Measurements from ENCODE around the gene FHL3. TPM values are rescaled to one million over a fixed set of nuclear protein-coding genes. Genes with fewer than 3 reads are reported as not detected.

The FHL3 gene
- total RNA-seq, 4 donors from 2014 or later, result 19.1 to 46.4 (median 35.1) TPM

DNA sequence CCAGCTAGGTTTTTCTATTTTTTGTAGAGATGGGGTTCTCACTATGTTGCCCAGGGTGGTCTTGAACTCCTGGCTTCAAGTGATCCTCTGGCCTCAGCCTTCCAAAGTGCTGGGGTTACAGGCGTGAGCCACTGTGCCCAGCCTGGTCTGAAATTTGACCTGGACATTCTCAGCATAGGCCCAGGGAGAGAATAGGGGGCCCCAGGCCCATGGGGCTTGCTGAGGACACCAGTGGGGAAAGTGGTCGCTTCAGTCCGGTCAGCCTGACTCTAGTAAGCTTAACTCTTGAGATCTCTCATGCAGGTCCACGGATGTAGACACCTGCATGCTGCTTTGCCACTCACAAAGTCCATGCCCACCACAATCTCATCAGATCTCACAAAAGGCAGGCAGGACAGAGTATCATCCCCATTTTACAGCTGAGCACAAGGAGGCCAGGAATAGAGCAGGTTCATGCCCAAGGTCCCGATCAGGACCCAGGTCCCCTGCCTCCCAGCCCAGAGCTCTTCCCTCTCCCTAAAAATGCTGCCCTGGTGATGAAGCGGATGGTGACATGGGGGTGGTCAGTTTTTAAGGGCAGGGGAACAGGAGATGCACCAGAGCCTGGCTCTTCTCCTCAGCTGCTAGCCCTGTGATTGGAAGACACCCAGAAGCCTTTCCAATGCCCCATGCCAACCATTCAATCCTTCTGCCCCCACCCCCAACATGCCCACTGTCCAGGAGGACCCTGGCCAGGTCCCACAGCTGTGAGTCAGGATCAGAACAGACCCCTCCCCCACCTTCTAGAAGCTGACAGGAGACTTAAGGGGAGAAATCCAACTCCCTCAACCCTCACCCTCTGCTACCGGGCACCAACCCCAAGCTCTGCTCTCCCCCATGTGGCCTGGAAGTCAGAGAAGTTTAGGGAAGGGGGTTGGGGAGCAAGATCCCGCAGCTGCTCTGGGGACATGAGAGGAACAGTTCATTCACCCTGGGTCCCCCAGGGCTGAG is 1.8 kb downstream of the FHL3 start:
- no peaks in the 10 kb centered on the region for H3K27me3 ChIP-seq
- peak overlapping the region; percentile 55 for H3K4me3 ChIP-seq
- peak overlapping the region; percentile 12 for H3K27ac ChIP-seq
- H3K9me3 ChIP-seq, result no peaks in the 10 kb centered on the region
- H3K36me3 ChIP-seq, result peaks cover 5% of the 10 kb centered on the region
- WGBS, result 60% methylated on average over 3 of the region's 8 CpGs
- H3K4me1 ChIP-seq, result peaks cover 58% of the 10 kb centered on the region
- TF ChIP-seq, protein P1, sequence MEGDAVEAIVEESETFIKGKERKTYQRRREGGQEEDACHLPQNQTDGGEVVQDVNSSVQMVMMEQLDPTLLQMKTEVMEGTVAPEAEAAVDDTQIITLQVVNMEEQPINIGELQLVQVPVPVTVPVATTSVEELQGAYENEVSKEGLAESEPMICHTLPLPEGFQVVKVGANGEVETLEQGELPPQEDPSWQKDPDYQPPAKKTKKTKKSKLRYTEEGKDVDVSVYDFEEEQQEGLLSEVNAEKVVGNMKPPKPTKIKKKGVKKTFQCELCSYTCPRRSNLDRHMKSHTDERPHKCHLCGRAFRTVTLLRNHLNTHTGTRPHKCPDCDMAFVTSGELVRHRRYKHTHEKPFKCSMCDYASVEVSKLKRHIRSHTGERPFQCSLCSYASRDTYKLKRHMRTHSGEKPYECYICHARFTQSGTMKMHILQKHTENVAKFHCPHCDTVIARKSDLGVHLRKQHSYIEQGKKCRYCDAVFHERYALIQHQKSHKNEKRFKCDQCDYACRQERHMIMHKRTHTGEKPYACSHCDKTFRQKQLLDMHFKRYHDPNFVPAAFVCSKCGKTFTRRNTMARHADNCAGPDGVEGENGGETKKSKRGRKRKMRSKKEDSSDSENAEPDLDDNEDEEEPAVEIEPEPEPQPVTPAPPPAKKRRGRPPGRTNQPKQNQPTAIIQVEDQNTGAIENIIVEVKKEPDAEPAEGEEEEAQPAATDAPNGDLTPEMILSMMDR (IDR thresholded peaks at IDR 0.05), result no peak
- TF ChIP-seq EP300 (IDR thresholded peaks at IDR 0.05) (no peak), POLR2A (IDR thresholded peaks at IDR 0.05) (no peak), POLR2AphosphoS5 (IDR thresholded peaks at IDR 0.05) (no peak)
- peak in 1 of 2 donors; percentile 61 for DNase-seq (ENCODE audit: low spot score in 2 of 2)

DNA sequence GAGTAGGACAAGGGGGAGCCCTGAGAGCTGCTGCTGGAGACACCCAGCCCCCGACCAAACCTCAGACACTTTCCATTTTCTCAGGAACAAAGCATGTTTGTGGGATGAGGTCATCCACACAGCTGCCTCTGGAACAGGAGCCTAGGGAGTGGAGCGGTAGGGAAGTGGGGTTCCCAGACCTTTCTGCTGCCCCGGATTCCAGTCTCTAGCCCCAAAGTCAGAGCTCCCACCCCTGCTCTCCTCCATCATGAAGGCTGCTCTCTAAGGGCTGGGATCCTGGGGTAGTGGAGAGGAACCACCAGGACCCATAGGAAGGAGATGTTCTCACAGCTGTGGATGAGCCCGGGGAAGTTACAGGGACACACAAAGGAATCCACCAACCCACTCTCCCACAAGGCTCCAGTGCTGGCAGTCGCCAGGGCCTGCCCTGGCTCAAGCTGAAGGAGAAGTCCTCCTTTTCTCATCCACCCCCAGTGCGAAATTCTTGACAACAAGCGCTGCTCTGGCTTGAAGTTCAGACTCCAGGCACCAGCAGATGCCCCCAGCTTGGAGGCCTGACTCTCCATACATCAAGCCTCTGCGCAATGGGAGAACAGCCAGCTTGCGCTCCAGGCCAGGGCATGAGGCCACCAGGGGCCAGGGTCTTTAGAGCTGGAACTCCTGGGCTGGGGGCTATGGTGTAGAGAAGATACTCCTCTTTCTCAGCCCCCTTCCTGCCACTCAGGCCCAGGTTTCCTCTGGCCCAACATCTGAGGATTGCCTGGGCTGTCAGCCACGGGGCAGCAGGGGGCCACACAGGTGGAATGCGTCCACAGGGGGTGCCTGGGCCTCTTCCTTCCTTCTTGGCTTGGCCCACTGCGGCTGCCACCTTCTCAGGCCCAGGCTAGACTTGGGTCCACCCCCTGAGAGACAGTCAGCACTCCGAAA is 4.5 kb downstream of the FHL3 start:
- peaks cover 15% of the 10 kb centered on the region for H3K36me3 ChIP-seq
- H3K9me3 ChIP-seq, result no peaks in the 10 kb centered on the region
- no peak for DNase-seq (ENCODE audit: low spot score in 2 of 2)
- peak overlapping the region; percentile 0 for H3K4me3 ChIP-seq
- no peaks in the 10 kb centered on the region for H3K27me3 ChIP-seq
- WGBS, result 43% methylated on average over 13 of the region's 13 CpGs
- H3K27ac ChIP-seq, result peak overlapping the region; percentile 86
- no peak for TF ChIP-seq EP300 (IDR thresholded peaks at IDR 0.05)
- TF ChIP-seq, protein P1 (IDR thresholded peaks at IDR 0.05), result no peak
- H3K4me1 ChIP-seq, result peaks cover 75% of the 10 kb centered on the region

DNA sequence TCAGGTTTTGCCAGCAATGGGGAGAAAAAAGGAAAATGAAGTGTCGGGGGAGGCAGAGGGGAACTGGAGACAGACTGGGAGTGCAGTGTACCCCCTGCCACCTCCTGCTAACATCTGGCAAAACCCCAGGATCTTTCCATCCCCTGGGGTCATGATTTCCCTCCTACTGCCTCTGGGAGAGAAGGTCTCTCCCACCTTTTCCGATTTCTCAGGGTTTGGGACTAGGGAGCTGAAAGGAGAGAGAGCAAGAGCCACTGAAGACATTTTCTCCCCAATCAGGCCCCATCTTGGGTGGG is 5.1 kb downstream of the FHL3 start:
- H3K27ac ChIP-seq, result peak overlapping the region; percentile 86
- H3K27me3 ChIP-seq, result no peaks in the 10 kb centered on the region
- H3K4me3 ChIP-seq, result peak overlapping the region; percentile 0
- H3K4me1 ChIP-seq, result peaks cover 76% of the 10 kb centered on the region
- peaks cover 15% of the 10 kb centered on the region for H3K36me3 ChIP-seq
- WGBS, result 62% methylated on average over 2 of the region's 2 CpGs
- H3K9me3 ChIP-seq, result no peaks in the 10 kb centered on the region
- DNase-seq (ENCODE audit: low spot score in 2 of 2), result no peak
- TF ChIP-seq EP300 (IDR thresholded peaks at IDR 0.05) (no peak), POLR2A (IDR thresholded peaks at IDR 0.05) (no peak), POLR2AphosphoS5 (IDR thresholded peaks at IDR 0.05) (no peak)
- TF ChIP-seq, protein P1 (IDR thresholded peaks at IDR 0.05), result no peak

DNA sequence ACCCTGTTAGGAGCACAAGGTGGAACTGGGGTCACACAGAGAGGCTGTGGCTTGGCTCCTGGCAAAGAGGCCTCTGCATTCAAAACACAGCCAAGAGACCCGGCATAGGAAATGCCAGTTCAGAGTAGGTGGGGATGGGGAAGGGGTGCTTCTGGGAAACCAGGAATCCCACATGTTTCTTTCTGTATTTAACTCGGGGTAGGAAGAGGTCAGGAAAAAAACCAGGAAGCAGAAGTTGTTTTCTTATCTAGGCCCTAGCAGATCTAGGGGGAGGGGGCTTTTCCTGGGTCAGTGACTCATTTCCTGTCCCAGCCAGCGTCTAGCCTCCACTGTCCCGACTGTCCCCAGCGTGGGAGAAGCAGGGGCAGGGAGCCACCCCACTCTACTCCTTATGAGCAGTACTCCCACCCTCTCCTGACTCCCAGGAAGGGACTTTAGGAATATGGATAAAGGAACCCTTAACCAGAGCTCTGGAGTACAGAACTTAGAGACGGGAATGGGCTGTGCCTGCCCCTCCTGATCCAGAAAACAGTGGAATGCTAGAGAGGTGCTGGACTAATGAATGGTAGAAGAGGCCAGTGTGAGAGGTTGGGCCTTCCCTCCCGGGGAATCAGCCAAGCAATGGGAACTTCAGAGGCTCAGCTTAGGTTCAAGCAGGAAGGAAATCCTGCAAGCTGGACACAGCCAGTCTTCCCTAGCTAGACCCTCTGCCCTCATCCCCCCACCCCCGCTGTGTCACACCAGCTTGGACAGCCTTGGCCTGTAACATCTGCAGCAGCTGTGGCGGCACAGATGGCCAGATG is 5.7 kb downstream of the FHL3 start:
- no peaks in the 10 kb centered on the region for H3K9me3 ChIP-seq
- H3K27me3 ChIP-seq, result no peaks in the 10 kb centered on the region
- H3K27ac ChIP-seq, result peak overlapping the region; percentile 86
- TF ChIP-seq POLR2A (IDR thresholded peaks at IDR 0.05), result no peak
- TF ChIP-seq, protein P1 (IDR thresholded peaks at IDR 0.05), result no peak
- no peak for TF ChIP-seq POLR2AphosphoS5 (IDR thresholded peaks at IDR 0.05)
- no peak for TF ChIP-seq EP300 (IDR thresholded peaks at IDR 0.05)
- no peak for DNase-seq (ENCODE audit: low spot score in 2 of 2)
- peak overlapping the region; percentile 0 for H3K4me3 ChIP-seq
- WGBS, result 36% methylated on average over 7 of the region's 9 CpGs
- H3K36me3 ChIP-seq, result peaks cover 15% of the 10 kb centered on the region
- H3K4me1 ChIP-seq, result peaks cover 80% of the 10 kb centered on the region

Measured in suprapubic skin (tissue), 4 donors.